ENCODE measurements around the gene IL6. TPM values are rescaled to one million over a fixed set of nuclear protein-coding genes. Genes with fewer than 3 reads are reported as not detected.

The IL6 gene
- total and polyA plus RNA-seq, 2 of the 8 experiments (the other 6 are each of a cell fraction or from before 2014, with no cell fraction given): 0.12 to 0.41 TPM

DNA sequence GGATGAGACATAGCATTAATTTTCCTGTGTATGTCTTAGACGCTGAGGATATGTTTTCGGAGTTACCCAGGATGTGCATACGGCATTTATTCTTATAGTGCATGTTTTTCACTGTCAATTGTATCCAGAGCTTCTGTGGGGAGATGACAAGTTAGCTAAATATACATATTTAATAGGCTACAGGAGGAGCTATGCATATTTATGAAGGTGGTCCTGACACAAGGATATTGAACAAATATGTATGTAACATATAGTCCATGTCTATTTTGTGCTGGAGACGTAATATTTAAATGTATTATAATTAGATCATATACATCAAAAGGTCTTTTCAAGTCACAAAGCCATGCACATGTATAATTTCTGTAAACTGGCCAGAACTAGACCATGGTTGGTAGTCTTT lies 16.0 kb downstream of the IL6 start (continued):
- TF ChIP-seq CTBP2 (IDR thresholded peaks at IDR 0.05; ENCODE audit: borderline replicate concordance, insufficient read depth, insufficient read length, low read length) (no peak), TAF7 (optimal IDR thresholded peaks at IDR 0.05; ENCODE audit: borderline replicate concordance, low read depth, low read length) (no peak)
